ENCODE results near the gene HNRNPU.

Gene HNRNPU

GRCh38 chr1:244854166-244854565 lies 10.2 kb downstream of the HNRNPU start:
- DNase-seq (ENCODE audit: extremely low read depth, low read depth), result no peak
- TF ChIP-seq CTCF (IDR thresholded peaks at IDR 0.05; ENCODE audit: low read depth, low read length), result no peak

- DNase-seq (ENCODE audit: extremely low read depth, low read depth), result no peak
- TF ChIP-seq CTCF (IDR thresholded peaks at IDR 0.05; ENCODE audit: low read depth, low read length), result no peak
Observed at GRCh38 chr1:244852694-244853093, 11.6 kb downstream of the HNRNPU start.

- TF ChIP-seq CTCF (IDR thresholded peaks at IDR 0.05; ENCODE audit: low read depth, low read length), result no peak
- DNase-seq (ENCODE audit: extremely low read depth, low read depth), result no peak
Observed at GRCh38 chr1:244851546-244852231, 12.7 kb downstream of the HNRNPU start.

GRCh38 chr1:244850896-244851295 lies 13.4 kb downstream of the HNRNPU start:
- TF ChIP-seq CTCF (IDR thresholded peaks at IDR 0.05; ENCODE audit: low read depth, low read length), result no peak
- DNase-seq (ENCODE audit: extremely low read depth, low read depth), result no peak

- no peak for DNase-seq (ENCODE audit: extremely low read depth, low read depth)
- no peak for TF ChIP-seq CTCF (IDR thresholded peaks at IDR 0.05; ENCODE audit: low read depth, low read length)
Observed at GRCh38 chr1:244850099-244850852, 14.1 kb downstream of the HNRNPU start.

- DNase-seq (ENCODE audit: extremely low read depth, low read depth), result no peak
Observed at GRCh38 chr1:244849189-244849866, 15.0 kb downstream of the HNRNPU start.

More at GRCh38 chr1:244849189-244849866, 15.0 kb downstream of the HNRNPU start:
- TF ChIP-seq CTCF (IDR thresholded peaks at IDR 0.05; ENCODE audit: low read depth, low read length), result no peak

All from AG09319 (cell line).